Stromal cell of bone marrow (primary cell): ENCODE data around the gene DPP4.

Experiments used
- DNase-seq: peaks from one replicate; pipeline ENCODE4 v3.0.0-alpha.2; 2012; ENCODE audit warnings: low read depth

Gene DPP4

DNA sequence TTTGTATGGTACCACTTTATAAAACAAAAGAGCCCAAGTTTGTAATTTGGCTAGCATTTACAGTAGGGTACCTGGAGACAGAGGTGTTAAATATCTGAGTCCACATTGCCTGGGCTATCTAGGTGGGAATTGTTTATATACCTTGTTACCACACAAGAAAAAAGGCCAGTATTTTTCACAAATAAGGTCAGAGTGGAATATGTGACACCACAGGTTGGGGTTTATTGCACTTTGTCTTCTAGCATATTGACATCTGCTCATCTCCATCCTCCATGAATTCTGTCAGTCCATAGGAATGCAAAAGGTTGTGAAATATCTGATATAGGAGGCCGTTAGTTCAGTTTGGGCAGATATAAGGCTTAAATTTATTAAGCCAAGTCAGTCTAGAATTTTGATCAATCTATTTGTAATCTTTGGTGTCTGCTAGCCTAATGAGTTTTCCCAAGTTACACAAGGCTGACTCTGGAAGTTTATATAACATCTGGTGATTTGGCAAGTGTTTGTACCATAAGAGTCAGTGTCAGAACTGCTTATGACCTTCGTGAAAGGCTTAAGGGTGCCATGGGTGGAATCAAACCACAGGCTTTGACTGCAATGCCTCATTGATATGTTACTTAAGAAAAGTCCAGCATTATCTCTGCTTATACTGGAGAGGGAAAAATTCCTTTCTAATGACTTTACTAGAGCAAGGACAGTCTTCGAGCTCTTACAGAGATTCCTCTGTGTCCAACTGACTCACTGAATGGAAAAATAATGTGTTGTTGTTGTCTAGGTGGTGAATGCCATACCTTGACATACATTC, 11.3 kb upstream of the DPP4 start:
- DNase-seq = peak; percentile 74

DNA sequence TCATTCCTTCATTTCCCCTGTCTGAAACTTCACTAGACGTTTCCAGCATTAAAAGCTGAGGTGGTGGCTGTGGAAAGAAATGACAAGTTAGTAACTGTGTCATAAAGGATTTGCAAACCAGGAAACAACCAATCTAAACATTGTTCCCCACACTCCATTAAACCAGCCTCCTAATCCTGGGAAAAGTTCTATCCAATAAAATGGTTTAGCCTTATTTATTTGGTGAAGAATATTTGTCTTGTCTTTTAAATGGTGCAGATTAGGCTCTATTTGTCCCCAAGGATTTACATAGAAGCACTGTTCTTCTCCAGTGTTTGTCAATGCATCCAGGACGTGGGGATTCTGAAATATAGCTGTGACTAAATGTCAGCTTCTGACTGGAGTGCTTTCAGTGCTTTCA, 10.5 kb upstream of the DPP4 start:
- DNase-seq = no peak

DNA sequence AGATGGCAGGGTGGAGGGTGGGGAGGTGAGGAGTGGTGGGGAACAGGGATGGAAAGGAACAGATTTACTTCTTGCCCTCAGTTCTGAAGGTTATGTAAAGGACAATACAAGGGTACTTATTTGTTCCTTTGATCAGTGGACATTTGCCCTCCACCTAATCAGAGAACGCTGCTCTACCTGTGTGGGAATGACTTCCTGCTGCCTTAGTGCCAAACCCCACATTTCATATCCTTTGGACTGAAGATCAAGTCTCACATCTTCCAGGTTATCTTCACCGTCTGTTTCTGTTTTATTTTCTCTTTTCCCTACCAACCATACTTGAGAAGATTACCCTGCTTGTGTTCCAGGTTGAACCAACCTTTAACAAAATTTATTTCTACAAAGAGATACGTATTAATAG, 8.7 kb upstream of the DPP4 start:
- DNase-seq = no peak

DNA sequence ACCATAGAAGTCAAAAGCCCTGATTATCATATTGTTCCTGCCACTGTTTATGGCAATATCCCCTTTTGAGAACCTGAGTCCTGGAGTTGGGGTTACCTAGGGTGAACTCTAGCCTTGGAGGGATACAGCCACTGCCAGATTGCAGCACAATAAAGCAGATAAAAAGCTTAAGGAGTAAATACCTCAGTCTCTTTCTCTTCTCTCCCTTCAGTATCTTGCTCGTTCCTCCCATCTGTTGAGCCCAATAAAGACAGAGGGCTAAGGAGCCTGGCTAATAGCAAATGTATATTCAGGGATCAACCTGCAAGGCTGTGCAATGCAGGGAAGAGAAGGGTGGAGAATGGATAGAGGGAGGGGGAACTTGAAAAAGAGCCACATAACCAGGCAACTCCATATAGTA, 8.0 kb upstream of the DPP4 start:
- no peak for DNase-seq

DNA sequence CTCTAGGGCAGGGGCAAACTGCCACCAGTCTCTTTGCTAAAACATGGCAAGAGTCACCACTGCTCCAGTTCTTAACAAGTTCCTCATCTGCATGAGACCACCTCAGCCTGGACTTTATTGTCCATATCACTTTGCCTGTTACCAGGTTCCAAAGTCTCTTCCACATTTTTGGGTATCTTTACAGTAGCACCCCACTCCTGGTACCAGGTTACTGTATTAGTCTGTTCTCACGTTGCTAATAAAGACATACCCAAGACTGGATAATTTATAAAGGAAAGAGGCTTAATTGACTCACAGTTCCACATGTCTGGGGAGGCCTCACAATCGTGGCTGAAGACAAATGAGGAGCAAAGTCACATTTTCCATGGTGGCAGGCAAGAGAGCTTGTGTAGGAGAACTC, 5.5 kb upstream of the DPP4 start:
- DNase-seq = no peak

DNA sequence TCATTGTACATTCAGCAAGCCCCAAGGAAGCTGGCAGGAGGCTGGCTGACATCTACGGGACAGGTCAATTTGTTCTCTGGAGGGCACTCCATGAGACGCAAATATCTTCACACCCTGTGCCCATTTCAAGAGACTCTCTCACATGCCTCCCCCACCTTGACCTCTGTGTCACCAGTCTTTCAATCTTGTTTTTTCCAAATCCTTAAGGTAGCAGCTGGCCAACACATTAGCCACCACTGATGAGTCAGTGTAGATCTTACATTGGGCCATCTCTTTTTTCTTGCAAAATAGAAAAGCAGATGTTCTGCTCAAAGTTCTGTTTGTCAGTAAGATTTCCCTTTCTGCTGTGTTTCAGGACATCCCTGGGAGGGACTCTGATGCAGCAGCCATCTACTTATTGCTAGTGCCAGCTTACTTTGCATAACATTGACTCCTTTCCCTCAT, 1.7 kb upstream of the DPP4 start:
- DNase-seq = no peak

DNA sequence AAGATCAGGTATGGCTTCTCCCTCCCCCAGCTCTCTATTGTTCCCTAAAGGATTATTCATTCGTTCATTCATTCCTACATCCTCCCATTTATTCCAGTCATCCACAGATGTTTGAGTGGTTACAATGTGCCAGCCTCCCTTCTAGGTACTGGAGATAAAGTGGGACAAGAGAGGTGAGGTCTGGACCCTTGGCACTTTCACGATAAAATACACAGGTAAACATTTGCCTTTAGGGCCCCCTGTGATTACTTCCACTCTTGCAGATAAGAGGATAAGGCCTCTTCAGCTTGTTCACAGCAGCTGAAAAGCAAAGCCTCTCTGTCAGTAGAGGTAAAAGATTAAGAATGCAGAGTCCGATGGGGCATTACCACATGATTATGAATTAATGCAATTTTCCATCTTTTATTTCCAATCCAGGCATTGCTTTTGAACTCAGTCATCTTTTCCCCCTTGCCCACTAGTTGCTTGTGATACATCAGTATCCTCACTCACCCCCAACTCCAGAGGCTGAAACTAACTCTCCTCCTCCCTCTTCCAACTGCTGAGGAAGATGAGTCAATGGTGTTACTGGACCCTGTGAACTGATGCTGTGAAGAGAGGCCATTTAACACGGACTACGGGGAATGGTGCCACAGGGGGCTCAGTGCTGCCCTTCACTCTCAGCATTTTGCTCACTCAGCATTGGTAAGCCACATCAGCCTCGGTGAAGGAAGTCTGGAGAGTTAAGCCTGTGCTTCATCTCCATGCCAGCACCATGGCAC, 1.1 kb upstream of the DPP4 start:
- no peak for DNase-seq

DNA sequence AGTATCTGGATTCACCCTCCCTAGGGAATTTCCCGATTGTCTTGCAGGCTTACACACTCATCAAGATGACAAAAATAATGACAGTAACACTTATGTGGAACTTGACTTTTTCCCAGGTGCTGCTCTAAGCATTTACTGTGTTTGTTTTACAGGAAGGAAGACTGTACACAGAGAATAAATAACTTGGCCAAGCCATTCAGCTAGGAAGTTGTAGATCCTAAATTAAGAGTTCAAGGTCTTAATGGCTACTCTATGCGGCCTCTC, 549 bp upstream of the DPP4 start:
- DNase-seq = no peak

DNA sequence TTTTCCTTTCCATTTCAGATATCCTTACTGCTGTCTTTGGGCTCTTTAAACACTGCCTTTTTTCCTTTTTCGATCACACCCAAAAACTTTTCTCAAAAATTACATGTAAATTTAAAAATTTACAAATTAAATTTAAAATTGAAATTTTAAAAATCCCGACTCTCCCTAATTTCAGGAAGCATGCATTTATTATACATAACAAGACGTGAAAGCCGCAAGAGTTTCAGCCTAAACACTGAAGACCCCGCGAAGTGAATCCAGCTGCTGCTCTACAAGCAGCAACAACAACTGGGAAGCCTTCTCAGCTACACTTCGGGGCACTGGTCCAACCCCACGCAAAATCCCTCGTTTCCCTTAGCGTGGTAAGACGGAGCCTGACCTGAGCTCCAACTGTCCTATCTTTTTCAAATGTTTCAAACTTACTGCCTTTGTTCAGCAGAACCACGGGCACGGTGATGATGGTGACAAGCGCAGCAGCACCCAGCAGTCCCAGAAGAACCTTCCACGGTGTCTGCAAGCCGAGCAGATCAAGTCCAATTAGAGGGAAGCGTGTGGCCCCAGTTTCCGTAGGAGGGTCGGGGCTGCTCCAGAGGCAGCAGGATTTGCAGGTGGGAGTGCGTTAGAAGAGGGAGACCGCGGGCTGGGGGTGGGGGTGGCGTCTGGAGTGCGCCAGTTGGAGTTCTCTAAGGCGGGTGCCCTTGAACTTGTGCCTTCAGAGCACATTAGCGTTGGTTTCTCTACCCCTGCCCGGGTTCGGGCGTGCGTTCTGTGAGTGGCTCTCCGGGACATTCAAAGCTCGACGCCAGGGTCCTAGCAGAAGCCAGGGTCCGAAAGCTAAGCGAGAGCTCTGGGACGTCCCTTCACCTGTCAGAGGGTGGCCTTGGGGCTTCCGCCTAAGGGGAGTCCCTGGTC, 783 bp downstream of the DPP4 start:
- no peak for DNase-seq

DNA sequence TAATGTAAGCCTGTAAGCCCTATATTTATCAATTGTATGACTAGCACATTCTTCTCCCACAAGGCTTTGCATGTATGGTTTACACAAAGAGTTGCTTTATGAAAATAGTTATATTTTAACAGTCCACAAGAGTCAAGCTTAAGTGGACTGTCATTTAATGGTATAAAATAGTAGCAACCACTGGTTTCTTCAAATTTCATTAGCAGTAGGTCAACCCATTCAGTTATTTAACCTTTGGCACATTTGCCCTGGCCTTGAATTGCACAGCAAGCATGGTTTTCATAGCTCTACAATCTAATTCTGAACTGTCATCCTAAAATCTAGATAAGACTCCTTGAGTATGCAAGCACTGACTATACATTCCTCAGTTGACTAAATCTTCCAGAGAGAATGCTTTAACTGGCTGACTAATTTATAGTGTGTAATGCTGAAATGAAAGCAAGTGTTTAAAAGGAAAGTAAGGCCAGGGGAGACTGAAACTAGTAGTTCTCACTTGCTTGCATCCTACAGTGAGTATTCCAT, 1.8 kb downstream of the DPP4 start:
- no peak for DNase-seq

DNA sequence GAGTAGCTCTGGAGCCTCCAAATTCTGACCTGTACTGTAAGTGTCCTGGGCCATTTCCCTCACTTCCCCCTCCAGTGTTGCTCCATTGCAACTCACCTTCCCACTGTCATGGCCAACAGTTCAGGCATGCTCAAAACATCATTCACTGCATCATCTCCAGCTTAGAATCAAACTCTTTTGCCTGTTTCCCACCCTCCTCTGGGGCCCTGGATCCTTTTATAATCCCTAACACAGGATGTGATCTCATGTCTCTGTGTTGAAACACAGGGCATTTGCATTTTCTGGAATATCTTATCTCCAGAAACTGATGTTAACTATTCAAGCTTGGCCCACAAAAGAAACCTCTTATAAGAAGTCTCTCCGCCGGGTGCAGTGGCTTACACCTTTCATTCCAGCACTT, 3.0 kb downstream of the DPP4 start:
- DNase-seq = no peak

DNA sequence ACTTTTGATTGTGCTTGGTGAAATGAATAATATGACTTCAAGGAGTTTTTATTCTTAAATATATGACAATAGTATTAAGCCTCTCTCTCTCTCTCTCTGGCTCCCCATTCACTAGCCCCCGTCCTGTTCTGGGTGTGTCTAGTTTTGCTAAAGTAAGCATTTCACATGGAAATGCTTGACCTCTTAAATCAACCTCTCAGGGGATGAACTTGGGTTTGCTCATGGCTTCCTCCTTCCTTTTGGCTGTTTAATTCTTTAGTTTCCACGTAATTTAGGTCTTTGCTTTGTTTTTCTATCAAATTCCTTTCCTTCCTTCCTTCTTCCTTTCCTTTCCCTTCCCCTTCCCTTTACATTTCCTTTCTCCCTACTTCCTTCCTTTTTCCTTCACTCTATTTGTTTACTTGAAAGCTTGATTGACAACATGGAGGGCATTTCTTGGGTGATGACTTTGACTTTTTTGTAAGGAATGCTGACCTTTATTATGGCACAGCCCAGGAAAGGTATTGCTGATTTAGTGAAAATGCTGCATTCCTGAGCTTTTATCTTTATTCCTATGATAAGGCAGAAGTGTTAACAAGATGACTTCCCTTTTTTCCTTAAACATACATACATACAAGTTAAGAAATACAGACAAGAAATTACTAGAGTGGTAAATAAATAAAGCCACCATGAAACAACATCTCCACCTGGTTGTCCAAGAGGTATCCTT, 3.6 kb downstream of the DPP4 start:
- no peak for DNase-seq

DNA sequence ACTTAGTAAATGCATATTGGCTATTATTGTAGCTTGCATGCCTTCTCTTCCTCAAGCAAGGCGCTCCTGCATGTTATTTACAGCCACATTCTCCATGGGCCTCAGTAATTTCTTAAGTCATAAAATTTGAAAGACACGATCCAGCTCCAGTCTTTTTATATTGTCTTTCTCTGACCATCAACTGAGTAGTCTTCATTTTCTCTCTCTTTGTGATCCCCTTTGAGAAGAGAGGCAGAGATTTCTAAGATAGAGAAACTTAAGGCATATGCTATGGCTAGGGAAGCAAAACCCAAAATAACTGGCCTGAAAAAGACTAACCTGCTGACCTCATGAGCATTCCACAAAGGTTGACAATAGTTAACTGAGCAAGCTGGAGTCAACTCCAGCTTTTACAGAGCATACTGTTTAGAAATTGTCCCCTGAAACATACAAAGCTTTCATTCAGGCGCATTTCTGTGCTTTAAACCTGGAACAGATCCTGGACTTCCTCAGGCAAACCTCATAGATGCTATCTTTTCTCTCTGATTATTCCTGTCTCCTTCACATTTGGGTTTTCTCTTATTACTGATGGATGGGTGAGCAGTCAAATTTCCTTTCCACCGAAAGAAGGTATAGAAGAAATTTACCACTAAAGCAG, 4.6 kb downstream of the DPP4 start:
- no peak for DNase-seq

DNA sequence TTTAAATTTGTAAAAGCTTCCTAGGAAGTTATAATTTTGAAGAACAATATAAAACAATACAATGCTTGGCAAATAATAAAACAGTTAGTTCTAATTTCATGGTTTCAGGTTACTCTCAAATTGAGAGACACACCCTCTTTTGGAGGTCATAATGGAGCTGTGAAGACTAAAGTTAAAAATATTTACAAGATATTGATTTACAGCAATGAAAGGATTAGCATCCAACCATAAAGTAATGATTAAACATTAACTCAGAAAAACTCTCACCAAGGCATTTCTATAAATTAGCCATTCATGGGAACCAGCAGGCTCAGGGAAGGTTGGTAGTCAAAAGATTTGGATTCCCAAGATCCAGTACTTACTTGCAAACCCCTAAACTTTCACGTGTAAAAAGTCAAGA, 6.4 kb downstream of the DPP4 start:
- DNase-seq = no peak

DNA sequence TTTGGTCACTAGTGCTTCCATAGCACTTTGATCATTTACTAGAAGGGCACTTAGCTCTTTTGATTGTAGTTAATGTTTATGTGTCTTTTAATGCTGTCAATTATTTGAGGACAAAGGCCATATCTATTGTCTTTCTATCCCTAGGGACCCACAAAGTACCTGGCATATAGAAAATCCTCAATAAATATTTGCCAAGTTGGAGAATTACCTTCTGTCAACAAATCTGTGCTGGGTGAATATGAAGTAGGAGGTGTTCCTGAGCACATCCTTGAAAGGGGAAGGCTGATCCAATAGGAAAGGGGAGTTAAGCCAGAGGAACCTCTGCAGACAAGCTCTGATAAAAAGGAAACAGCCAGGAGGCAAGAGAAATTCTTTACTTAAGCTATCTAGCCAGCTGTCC, 8.2 kb downstream of the DPP4 start:
- DNase-seq = no peak

DNA sequence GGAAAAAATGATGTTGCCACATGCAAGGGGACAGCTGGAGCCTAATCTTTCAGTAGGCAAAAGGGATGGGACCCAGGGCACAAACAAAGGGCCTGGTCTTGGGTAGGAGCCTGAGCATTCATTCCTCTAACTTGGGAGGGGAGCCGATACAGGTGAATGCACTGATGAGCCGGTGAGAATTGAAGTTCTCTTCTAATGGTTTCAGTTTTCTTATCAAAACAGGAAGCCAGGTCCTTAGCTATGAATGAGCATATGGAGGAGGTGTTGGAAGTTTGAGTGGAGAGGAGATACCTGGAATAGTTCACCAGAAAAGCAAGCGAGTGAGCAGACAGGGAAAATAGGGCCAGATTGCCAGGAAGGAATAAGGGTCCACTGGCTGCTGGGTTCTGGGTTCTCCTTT, 10.1 kb downstream of the DPP4 start:
- DNase-seq = no peak

DNA sequence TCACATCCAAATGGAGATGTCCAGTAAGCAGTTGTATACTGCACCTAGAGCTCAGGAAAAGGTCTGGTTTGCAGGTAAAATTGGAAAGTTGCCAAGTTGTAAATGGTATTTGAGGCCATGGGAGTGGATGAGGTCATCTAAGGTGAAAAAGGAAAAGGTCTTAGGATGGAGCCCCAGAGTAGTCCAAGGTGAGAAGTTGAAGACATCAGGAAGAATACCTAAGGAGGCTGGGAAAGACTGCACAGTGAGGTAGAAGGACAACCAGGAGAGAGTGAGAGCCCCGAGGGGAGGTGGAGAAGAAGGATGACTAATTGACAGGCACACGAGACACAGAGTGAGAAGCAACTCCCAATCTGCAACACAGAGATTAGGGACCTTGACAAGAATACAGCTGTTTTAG, 10.7 kb downstream of the DPP4 start:
- no peak for DNase-seq

DNA sequence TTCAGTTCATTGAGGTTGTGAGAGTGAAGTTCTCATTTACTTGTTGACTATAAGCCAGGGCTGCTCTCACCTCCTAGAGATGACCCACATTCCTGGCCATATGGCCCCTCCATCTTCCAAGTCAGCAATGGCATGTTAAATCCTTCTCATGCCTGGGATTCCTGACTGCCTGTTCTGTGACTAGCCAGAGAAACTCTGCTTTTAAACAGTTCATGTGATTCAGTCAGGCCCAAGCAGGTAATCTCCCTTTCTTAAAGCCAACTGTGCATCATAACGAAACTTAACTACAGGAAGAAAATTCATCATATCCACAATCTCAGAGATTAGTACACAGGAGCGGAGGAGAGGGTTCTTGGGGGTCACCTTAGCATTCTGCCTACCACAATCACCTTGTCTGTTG, 11.5 kb downstream of the DPP4 start:
- no peak for DNase-seq

DNA sequence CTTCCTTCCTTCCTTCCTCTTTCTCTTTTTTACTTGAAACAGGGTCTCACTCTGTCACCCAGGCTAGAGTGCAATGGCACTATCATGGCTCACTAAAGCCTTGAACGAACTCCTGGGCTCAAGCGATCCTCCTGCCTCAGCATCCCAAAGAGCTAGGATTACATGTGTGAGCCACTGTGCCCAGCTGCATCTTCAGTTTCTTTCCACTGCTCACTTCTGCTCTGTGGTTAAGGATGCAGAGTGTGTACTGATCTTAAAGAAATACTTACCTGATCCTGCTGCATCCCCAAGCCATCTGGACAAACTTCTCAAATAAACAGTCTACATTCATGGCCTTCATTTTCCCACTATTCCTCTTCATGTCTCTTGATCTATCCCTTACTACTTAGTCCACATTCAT, 13.0 kb downstream of the DPP4 start:
- no peak for DNase-seq

DNA sequence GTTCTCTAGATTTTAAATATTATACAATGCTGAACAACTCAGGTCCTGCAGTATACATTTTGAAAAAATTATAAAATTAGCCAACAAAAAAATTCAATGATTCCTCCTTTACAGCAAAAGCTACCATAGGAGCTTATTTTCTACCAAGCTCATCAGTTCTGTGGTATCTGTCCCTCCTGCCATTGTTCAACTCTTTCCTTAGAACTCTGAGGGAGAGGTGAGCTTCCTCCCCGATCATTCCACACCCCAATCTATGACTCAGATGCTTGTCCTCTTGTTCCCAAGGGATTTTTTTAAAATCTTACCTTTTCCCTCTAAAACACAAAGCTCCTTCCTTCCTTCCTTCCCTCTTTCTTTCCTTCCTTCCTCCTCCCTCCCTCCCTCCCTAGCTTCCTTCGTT, 13.5 kb downstream of the DPP4 start:
- DNase-seq = no peak

DNA sequence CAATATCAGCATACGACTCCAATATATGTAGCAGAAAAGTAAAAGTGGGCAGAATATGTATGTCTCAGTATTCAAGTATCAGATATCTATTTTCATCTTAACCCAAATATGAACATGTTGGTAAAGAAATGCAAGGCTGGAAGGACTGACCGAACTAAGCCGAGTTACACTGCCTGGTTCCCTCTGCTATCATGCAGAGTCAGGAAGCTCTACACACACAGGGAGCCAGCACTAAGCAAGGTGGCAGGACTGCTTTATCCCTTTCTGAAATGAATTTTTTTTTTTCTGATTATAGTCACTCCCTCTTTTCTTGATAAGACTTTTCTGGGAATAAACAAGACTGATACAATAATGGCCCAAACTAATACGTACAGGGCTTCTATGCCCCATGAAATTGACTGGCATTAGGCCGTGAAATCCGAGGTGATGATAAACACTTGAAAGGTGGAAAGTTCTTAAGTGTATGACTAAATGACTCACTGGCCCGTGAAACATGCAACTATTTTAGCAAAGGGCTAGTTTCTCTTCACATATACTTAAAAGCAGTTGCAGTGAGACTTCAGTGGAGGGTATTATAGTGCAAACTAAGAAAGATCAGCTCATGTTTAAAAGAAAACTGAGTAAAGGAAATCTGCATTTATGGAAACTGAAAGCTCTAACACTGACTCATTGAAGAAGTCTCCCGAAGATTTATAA, 14.9 kb downstream of the DPP4 start:
- DNase-seq = no peak
